Esophagus (tissue), 2 donors: ENCODE measurements around the gene MISP3. TPM values are rescaled to one million over a fixed set of nuclear protein-coding genes. Genes with fewer than 3 reads are reported as not detected.

Experiments used
- H3K27ac ChIP-seq, 2 donors: one replicate each; pipeline ENCODE4 v1.5.1; 2013; ENCODE audit warnings: low read depth in 2 of 2, mild to moderate bottlenecking in 2 of 2, inconsistent platforms in 1 of 2, low read length in 1 of 2, moderate library complexity in 1 of 2
- H3K27me3 ChIP-seq, 2 donors: one replicate each; pipeline ENCODE4 v1.6.1; 2013; ENCODE audit warnings: low read length in 2 of 2, control low read depth in 1 of 2, mild to moderate bottlenecking in 1 of 2; ENCODE audit not compliant: insufficient read depth in 2 of 2, control insufficient read depth in 1 of 2
- H3K36me3 ChIP-seq, 2 donors: one replicate each; pipeline ENCODE4 v1.6.1; 2013; ENCODE audit warnings: low read length in 1 of 2; ENCODE audit not compliant: control insufficient read depth in 2 of 2, insufficient read depth in 2 of 2
- H3K4me1 ChIP-seq, 2 donors: one replicate each; pipeline ENCODE4 v1.6.1; 2013; ENCODE audit warnings: low read length in 1 of 2; ENCODE audit not compliant: control insufficient read depth in 2 of 2, insufficient read depth in 2 of 2
- H3K4me3 ChIP-seq, 2 donors: one replicate each; pipeline ENCODE4 v1.5.1; 2013; ENCODE audit warnings: low read length in 2 of 2, mild to moderate bottlenecking in 2 of 2, low read depth in 1 of 2, moderate library complexity in 1 of 2
- H3K9me3 ChIP-seq, 2 donors: one replicate each; pipeline ENCODE4 v1.6.1; 2013; ENCODE audit warnings: mild to moderate bottlenecking in 2 of 2, low read depth in 1 of 2, low read length in 1 of 2, moderate library complexity in 1 of 2; ENCODE audit not compliant: control insufficient read depth in 2 of 2, insufficient read depth in 1 of 2
- WGBS, 2 donors: extraction: QIAGEN DNeasy Blood & Tissue Kit; methylation state at CpG; one replicate each; pipeline ENCODE4 v1.1.7; 2013; 5-methylcytosine and 5-hydroxymethylcytosine counted together
- polyA plus RNA-seq, 2 donors: library from polyadenylated mRNA; stranded (reverse); fragments of 200-250 nt; gene quantifications; one replicate each; pipeline ENCODE4 v1.2.3, GENCODE V29; 2013
- donor health status: healthy with polysubstance abuse.
- donor health status: Bipolar disorder and iron deficiency.

MISP3 gene
- polyA plus RNA-seq, 2 donors = 3.1 to 7.1 TPM

GRCh38 chr19:14052470-14052869 lies 20.1 kb upstream of the MISP3 start:
- 81 to 90% methylated on average over 6 of the region's 6 CpGs for WGBS, 2 donors
- no peak overlapping the region for H3K4me3 ChIP-seq

DNA sequence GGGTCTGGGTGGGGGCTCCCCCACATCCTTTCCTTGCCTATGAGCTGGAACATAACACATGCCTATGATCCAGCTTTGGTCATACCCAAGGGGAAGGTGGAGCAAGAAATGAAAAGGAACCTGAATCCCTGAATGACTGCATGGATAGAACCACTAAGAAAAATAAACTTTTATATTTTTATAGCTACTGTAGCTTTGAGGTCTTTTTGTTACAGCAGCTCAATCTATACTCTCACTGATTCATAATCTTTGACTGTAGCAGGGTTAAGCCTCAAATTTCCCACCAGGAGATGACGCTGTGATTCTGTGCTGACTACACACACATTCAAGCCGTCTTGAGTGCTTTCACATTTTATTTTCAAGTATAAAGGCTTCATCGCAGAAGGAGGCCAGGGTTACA lies 19.6 kb upstream of the MISP3 start:
- no peaks in the 10 kb centered on the region for H3K27me3 ChIP-seq
- H3K4me3 ChIP-seq = no peak overlapping the region
- 95 to 96% methylated on average over 3 of the region's 3 CpGs for WGBS, 2 donors
- no peak overlapping the region for H3K27ac ChIP-seq
- H3K36me3 ChIP-seq = peaks cover 0 to 2% of the 10 kb centered on the region in 2 donors
- H3K9me3 ChIP-seq = peaks cover 0 to 5% of the 10 kb centered on the region in 2 donors
- H3K4me1 ChIP-seq = peaks cover 0 to 3% of the 10 kb centered on the region in 2 donors

More at GRCh38 chr19:14052470-14052869, 20.1 kb upstream of the MISP3 start:
- Histone ChIP-seq H3K27ac (no peak overlapping the region), H3K36me3 (peaks cover 0 to 2% of the 10 kb centered on the region in 2 donors), H3K4me1 (no peaks in the 10 kb centered on the region), H3K27me3 (no peaks in the 10 kb centered on the region), H3K9me3 (peaks cover 0 to 5% of the 10 kb centered on the region in 2 donors)

DNA sequence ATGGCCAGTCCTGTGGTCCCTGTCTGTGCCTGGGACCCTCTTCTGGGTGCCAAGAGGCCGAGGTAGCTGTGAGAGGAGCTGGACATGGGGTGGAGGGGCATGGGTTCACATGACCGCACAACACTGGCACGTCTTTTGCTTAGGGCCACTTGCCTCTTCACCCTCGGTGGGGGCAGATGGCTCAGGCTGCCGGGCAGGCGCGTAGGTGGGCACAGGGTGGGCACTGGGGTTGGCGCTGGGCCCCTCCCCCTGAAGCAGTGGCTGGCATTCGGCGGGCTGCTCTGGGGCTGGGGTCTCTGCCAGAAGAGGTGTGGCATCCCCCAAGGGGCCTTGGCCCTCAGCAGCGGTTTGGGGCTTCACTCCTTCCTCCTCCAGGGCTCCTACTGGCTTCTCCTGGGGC lies 19.1 kb upstream of the MISP3 start:
- WGBS, 2 donors = 93% methylated on average over 11 of the region's 11 CpGs
- Histone ChIP-seq H3K27me3 (no peaks in the 10 kb centered on the region), H3K27ac (no peak overlapping the region), H3K9me3 (peaks cover 0 to 4% of the 10 kb centered on the region in 2 donors), H3K4me1 (peaks cover 0 to 6% of the 10 kb centered on the region in 2 donors), H3K4me3 (no peak overlapping the region), H3K36me3 (peaks cover 0 to 2% of the 10 kb centered on the region in 2 donors)

DNA sequence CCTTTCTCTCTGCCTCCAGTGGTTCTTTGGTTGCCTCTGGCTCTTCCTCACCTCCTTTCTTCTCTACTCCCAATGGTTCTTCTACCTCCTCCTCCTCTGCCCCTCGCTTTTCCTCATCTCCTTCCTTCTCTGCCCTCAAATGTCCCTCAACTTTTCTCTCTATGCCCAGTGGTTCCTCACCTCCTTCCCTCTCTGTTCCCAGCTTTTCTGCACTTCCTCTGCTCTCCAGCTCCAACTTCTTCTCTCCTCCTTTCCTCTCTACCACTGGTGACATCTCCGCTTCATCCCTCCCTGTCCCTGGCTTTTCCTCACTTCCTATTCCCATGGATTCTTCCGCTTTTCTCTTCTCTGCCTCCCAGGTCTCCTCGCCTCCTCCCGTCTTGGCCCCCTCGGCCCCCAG lies 18.5 kb upstream of the MISP3 start:
- peaks cover 0 to 2% of the 10 kb centered on the region in 2 donors for H3K36me3 ChIP-seq
- H3K9me3 ChIP-seq = peaks cover 0 to 2% of the 10 kb centered on the region in 2 donors
- peaks cover 0 to 4% of the 10 kb centered on the region in 2 donors for H3K27me3 ChIP-seq
- no peak overlapping the region for H3K27ac ChIP-seq
- no peak overlapping the region for H3K4me3 ChIP-seq
- 81 to 90% methylated on average over 6 of the region's 6 CpGs for WGBS, 2 donors
- peaks cover 0 to 10% of the 10 kb centered on the region in 2 donors for H3K4me1 ChIP-seq

DNA sequence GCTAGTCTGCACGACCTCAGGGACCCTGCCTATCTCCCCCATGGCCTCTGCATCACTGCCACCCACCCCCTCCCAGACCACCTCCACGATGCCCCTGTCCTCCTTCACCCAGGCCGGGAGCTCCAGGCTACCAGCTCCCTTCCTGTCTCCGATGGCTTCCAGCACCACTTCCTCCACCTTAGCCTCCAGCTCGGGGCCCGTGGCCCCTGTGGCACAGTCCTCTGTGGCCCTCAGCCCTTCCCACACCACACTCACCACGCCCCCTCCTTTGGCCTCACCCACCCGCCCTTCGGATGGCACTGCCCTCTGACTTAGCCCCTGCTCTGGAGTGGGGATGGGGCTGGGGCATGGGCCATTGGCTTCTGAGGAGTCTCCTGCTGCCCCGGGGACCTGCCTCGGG lies 17.9 kb upstream of the MISP3 start:
- Histone ChIP-seq H3K4me1 (peaks cover 0 to 11% of the 10 kb centered on the region in 2 donors), H3K27me3 (peaks cover 0 to 6% of the 10 kb centered on the region in 2 donors), H3K27ac (no peak overlapping the region), H3K36me3 (peaks cover 0 to 2% of the 10 kb centered on the region in 2 donors), H3K4me3 (no peak overlapping the region), H3K9me3 (peaks cover 0 to 2% of the 10 kb centered on the region in 2 donors)
- WGBS, 2 donors = 60 to 70% methylated on average over 11 of the region's 11 CpGs

DNA sequence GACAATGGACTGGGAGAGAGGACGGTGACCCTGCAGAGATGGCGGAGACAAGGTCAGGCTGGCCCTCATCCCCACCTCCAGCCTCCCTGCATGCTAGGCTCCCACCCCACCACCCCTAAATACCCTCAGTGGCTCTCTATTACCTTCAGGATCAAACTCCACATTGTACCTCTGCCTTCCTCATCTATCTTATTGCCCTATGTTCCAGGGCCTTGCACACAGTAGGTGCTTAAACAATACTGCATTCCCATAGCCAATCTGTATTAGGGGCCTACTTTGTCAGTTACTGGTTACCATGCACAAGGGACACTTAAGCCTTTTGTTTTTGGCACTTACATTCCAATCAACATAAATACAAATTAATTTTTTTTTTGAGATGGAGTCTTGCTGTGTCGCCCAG lies 17.2 kb upstream of the MISP3 start:
- Histone ChIP-seq H3K27me3 (peaks cover 0 to 6% of the 10 kb centered on the region in 2 donors), H3K4me1 (peaks cover 0 to 11% of the 10 kb centered on the region in 2 donors)
- 87 to 90% methylated on average over 3 of the region's 3 CpGs for WGBS, 2 donors

DNA sequence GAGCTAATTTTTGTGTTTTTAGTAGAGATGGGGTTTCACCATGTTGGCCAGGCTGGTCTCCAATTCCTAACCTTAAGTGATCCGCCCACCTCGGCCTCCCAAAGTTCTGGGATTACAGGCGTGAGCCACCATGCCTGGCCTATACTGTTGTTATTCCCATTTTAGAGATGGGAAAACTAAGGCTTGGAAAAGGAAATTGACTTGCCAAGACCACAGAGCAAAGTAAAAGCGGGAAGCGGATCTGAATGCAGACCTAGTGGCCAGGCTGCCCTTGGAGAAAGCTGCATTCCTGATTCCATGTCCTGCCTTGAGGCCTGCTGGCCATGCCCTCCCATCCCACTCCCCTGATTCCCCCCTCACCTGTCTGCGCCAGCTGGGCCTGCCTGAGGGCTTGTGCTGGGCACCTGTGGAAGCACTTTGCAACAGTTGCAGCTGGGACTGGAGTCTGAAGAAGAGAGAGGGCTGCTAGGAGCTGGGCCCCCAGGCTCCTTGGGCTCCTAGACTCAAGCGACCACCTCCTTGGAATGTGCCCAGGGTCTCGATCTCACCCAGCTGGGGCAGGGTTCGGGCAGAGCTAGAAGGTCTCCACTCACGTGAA lies 16.4 kb upstream of the MISP3 start:
- H3K27ac ChIP-seq = no peak overlapping the region
- H3K27me3 ChIP-seq = peaks cover 0 to 6% of the 10 kb centered on the region in 2 donors
- H3K4me3 ChIP-seq = no peak overlapping the region
- peaks cover 0 to 11% of the 10 kb centered on the region in 2 donors for H3K4me1 ChIP-seq
- H3K36me3 ChIP-seq = no peaks in the 10 kb centered on the region
- 92 to 95% methylated on average over 10 of the region's 10 CpGs for WGBS, 2 donors
- H3K9me3 ChIP-seq = peaks cover 0 to 2% of the 10 kb centered on the region in 2 donors

More for the DNA sequence above, 17.2 kb upstream of the MISP3 start:
- peaks cover 0 to 2% of the 10 kb centered on the region in 2 donors for H3K36me3 ChIP-seq
- no peak overlapping the region for H3K4me3 ChIP-seq
- peaks cover 0 to 2% of the 10 kb centered on the region in 2 donors for H3K9me3 ChIP-seq
- no peak overlapping the region for H3K27ac ChIP-seq

DNA sequence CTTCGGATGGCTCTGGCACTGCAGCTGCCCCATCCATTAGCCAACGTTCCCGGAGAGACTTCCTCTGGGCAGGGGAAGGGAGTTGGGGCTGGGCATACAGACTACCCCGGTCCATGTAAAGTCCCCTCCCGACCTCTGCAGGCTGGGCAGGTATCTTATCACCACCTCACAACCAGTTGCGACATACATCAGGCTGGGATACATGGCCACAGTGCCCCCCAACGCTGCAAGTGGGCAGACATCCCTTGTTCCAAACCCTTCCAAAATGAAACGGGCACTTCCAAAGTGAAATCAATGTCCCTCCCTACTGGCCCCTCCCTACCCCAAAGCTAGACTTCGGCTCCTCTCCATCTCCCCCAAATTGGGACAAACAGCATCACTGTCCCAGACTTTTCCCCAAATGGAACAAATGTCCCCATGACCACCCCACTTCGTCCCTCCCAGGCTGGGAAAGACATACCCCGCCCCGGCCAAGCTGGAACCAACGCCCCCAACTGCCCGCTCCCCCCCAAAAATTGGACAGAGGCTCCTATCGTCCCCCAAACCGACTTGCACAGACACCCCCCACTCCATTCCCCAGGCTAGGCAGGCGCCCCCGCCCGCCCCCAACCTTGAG lies 15.7 kb upstream of the MISP3 start:
- WGBS, 2 donors = 32 to 37% methylated on average over 19 of the region's 19 CpGs
- peaks cover 0 to 6% of the 10 kb centered on the region in 2 donors for H3K27me3 ChIP-seq
- H3K4me3 ChIP-seq = no peak overlapping the region
- H3K27ac ChIP-seq = no peak overlapping the region
- H3K9me3 ChIP-seq = peaks cover 0 to 2% of the 10 kb centered on the region in 2 donors
- no peaks in the 10 kb centered on the region for H3K36me3 ChIP-seq
- H3K4me1 ChIP-seq = peaks cover 0 to 11% of the 10 kb centered on the region in 2 donors

GRCh38 chr19:14058182-14059092 lies 14.1 kb upstream of the MISP3 start:
- Histone ChIP-seq H3K36me3 (no peaks in the 10 kb centered on the region), H3K27ac (no peak overlapping the region), H3K27me3 (peaks cover 0 to 6% of the 10 kb centered on the region in 2 donors), H3K4me1 (peaks cover 0 to 11% of the 10 kb centered on the region in 2 donors), H3K9me3 (no peaks in the 10 kb centered on the region), H3K4me3 (no peak overlapping the region)
- 28 to 29% methylated on average over 17 of the region's 17 CpGs for WGBS, 2 donors
